Lung (tissue), 12 donors: ENCODE results near the gene KCNQ1OT1. TPM values are rescaled to one million over a fixed set of nuclear protein-coding genes. Genes with fewer than 3 reads are reported as not detected.
"Not testable (repeated sequence)": the region's sequence is repeated elsewhere in the genome, so short reads cannot be mapped to it uniquely, and the experiment has no call there.

Source experiments
- ATAC-seq: fragments of 200-7000 bp; cut with Tn5 transposase; one replicate; pipeline ENCODE4 v1.9.1; 2020; ENCODE audit warnings: moderate number of reproducible peaks; ENCODE audit not compliant: insufficient read depth, low FRiP score
- DNase-seq, 3 donors: peaks; one replicate each; pipeline ENCODE4 v3.0.0-alpha.2; 2013 to 2017
- H3K27ac ChIP-seq, 2 donors: one replicate each; pipeline ENCODE4 v1.5.1; 2013; ENCODE audit warnings: mild to moderate bottlenecking in 2 of 2, moderate library complexity in 2 of 2, control low read depth in 1 of 2, inconsistent platforms in 1 of 2, low read depth in 1 of 2, low read length in 1 of 2
- H3K27me3 ChIP-seq, 3 donors: one replicate each; pipeline ENCODE4 v1.5.1; 2013; ENCODE audit warnings: low read length in 2 of 3; ENCODE audit not compliant: control insufficient read depth in 3 of 3, insufficient read depth in 3 of 3
- H3K36me3 ChIP-seq, 4 donors: one replicate each; pipeline ENCODE4 v1.5.1; 2013; ENCODE audit warnings: low read length in 4 of 4, mild to moderate bottlenecking in 1 of 4, moderate library complexity in 1 of 4; ENCODE audit not compliant: control insufficient read depth in 4 of 4, insufficient read depth in 4 of 4
- H3K4me1 ChIP-seq, 5 donors: one replicate each; pipeline ENCODE4 v1.5.1; 2013; ENCODE audit warnings: low read length in 5 of 5, mild to moderate bottlenecking in 2 of 5, moderate library complexity in 1 of 5; ENCODE audit not compliant: control insufficient read depth in 5 of 5, insufficient read depth in 5 of 5
- H3K4me3 ChIP-seq: one replicate; pipeline ENCODE4 v1.5.1; 2013; ENCODE audit warnings: mild to moderate bottlenecking, control low read depth, moderate library complexity
- H3K9ac ChIP-seq, 2 donors: one replicate each; pipeline ENCODE4 v1.5.1; 2013; ENCODE audit warnings: low read length in 2 of 2, control low read depth in 1 of 2; ENCODE audit not compliant: insufficient read depth in 1 of 2
- H3K9me3 ChIP-seq, 4 donors: one replicate each; pipeline ENCODE4 v1.5.1; 2013; ENCODE audit warnings: low read length in 3 of 4, mild to moderate bottlenecking in 1 of 4, moderate library complexity in 1 of 4; ENCODE audit not compliant: control insufficient read depth in 4 of 4, insufficient read depth in 3 of 4
- WGBS, 2 donors: extraction: QIAGEN DNeasy Blood & Tissue Kit; methylation state at CpG; one replicate each; pipeline ENCODE4 v1.1.7; 2013; 5-methylcytosine and 5-hydroxymethylcytosine counted together
- polyA plus RNA-seq, 2 donors: library from polyadenylated mRNA; stranded (reverse); fragments of 200-250 nt; gene quantifications; one replicate each; pipeline ENCODE4 v1.2.1, GENCODE V29; 2013
- total RNA-seq, 2 donors: library from RNA; depleted of rRNA in 1 of 2; stranded (reverse); fragments of >200 nt in 1 of 2; gene quantifications; one replicate each; pipeline ENCODE4 v1.2.1, GENCODE V29; 2014 to 2021
- TF ChIP-seq, protein P1 (sequence below): IDR thresholded peaks from 2 replicates; pipeline ENCODE4 v1.5.1; 2012; ENCODE audit warnings: mild to moderate bottlenecking; ENCODE audit errors: control extremely low read depth, extremely low read depth
- donor health status: control.
- donor health status: control.
- donor health status: Bipolar disorder and iron deficiency.
- donor health status: healthy.
- donor health status: DM: yes; HTN: yes; CAD: no.

Gene KCNQ1OT1
- total and polyA plus RNA-seq, 4 donors = 0.02 to 14.5 (median 1.7) TPM

DNA sequence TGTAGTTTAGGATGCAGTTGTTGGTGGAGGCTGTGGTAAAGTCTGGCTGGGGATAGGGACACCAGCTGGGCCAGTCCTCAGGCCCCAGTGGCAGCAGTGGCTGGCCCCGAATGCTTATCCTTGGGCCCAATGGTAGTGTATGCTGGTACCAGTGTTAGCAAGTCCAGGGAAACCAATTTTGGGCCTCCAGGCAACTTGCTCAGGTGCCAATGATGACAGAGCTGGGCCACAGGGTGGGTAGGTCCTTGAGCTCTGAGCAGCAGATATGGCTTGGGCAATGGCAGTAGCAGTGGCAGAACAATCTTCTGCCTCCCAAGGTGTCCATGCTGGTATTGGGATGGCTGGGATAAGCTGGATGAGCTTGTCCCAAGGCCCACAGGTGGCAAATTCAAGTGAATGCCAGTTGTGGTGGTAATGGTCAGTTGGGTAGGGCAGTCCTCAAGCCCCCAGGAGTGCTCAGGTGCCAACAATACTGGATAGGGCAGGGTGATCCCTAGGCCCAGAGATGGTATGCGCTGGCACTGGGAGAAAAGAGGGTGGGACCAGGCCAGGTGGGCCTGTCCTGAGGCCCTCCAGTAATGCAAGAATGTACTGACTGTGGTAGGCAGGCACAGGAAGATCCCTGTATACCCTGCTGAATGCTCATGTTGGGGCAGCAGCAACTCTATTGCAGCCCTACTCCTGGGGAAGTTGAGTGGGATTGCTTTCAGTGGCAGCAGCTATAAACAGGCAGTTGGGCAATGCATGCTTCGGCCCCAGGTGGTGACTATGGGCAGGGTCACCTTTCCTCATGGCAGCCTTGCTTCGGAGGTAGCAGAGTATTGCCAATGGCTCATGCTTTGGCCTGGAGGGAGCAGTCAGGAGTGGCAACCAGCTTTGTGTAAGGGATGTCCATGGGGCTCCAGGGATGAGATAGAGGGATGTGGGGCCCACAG, 54.7 kb downstream of the KCNQ1OT1 start:
- WGBS, 2 donors = 96 to 97% methylated on average over 4 of the region's 4 CpGs
- Histone ChIP-seq H3K9ac (no peak overlapping the region), H3K27me3 (no peaks in the 10 kb centered on the region), H3K36me3 (no peaks in the 10 kb centered on the region), H3K4me1 (no peaks in the 10 kb centered on the region), H3K9me3 (peaks cover 7 to 46% (median 19%) of the 10 kb centered on the region in 4 donors), H3K27ac (no peak overlapping the region), H3K4me3 (no peak overlapping the region)
- DNase-seq (no peak), ATAC-seq (no peak)
- TF ChIP-seq, protein P1, sequence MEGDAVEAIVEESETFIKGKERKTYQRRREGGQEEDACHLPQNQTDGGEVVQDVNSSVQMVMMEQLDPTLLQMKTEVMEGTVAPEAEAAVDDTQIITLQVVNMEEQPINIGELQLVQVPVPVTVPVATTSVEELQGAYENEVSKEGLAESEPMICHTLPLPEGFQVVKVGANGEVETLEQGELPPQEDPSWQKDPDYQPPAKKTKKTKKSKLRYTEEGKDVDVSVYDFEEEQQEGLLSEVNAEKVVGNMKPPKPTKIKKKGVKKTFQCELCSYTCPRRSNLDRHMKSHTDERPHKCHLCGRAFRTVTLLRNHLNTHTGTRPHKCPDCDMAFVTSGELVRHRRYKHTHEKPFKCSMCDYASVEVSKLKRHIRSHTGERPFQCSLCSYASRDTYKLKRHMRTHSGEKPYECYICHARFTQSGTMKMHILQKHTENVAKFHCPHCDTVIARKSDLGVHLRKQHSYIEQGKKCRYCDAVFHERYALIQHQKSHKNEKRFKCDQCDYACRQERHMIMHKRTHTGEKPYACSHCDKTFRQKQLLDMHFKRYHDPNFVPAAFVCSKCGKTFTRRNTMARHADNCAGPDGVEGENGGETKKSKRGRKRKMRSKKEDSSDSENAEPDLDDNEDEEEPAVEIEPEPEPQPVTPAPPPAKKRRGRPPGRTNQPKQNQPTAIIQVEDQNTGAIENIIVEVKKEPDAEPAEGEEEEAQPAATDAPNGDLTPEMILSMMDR = no peak

DNA sequence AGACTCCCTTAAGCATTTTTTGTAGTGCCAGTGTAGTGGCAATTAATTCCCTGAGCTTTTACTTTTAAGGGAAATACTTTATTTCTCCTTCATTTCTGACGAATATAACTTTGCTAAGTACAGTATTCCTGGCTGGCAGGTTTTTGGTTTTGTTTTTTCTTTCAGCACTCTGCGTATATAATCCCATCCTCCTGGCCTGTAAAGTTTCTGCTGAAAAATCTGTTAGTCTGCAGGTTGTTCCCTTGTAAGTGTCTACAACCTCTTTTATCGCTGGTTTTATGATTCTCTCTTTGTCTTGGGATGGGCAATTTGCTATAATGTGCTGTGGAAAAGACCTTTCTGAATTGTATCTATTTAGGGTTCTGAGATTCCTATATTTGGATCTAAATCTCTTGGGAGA, 56.0 kb downstream of the KCNQ1OT1 start:
- no peak overlapping the region for H3K4me3 ChIP-seq
- 87 to 92% methylated on average over 3 of the region's 3 CpGs for WGBS, 2 donors
- DNase-seq (no peak), ATAC-seq (no peak)
- H3K4me1 ChIP-seq = no peaks in the 10 kb centered on the region
- TF ChIP-seq, protein P1 = no peak
- H3K9me3 ChIP-seq = peaks cover 7 to 44% (median 18%) of the 10 kb centered on the region in 4 donors
- no peaks in the 10 kb centered on the region for H3K27me3 ChIP-seq
- H3K36me3 ChIP-seq = no peaks in the 10 kb centered on the region
- no peak overlapping the region for H3K9ac ChIP-seq
- no peak overlapping the region for H3K27ac ChIP-seq

DNA sequence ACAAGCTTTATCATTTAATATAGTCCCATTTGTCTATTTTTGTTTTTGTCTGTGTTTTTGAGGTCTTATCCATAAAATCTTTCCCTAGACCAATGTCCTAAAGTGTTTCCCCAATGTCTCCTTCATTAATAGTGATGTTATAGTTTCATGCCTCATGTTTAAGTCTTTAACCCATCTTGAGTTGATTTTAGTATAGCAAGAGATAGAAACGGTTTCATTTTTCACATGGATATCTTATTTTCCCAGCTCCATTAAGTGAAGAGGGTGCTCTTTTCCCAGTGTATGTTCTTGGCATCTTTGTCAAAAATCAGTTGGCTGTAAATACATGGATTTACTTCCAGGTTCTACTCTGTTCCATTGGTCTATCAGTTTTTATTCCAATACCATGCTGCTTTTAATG, 58.2 kb downstream of the KCNQ1OT1 start:
- Histone ChIP-seq H3K9me3 (peaks cover 7 to 44% (median 17%) of the 10 kb centered on the region in 4 donors), H3K4me3 (no peak overlapping the region), H3K36me3 (no peaks in the 10 kb centered on the region), H3K4me1 (no peaks in the 10 kb centered on the region), H3K9ac (no peak overlapping the region), H3K27ac (no peak overlapping the region), H3K27me3 (no peaks in the 10 kb centered on the region)
- ATAC-seq (no peak), DNase-seq (no peak)
- TF ChIP-seq, protein P1 = no peak
- WGBS, 2 donors = 92 to 97% methylated on average over 1 of the region's 1 CpG

DNA sequence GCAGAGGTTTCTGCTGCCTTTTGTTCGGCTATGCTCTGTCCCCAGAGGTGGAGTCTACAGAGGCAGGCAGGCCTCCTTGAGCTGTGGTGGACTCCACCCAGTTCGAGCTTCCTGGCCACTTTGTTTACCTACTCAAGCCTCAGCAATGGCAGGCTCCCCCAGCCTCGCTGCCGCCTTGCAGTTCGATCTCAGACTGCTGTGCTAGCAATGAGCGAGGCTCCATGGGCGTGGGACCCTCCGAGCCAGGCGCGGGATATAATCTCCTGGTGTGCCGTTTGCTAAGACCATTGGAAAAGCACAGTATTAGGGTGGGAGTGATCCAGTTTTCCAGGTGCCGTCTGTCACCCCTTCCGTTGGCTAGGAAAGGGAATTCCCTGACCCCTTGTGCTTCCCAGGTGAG, 60.0 kb downstream of the KCNQ1OT1 start:
- ATAC-seq, H3K4me1 ChIP-seq, H3K27ac ChIP-seq, DNase-seq, H3K9ac ChIP-seq, H3K36me3 ChIP-seq, H3K27me3 ChIP-seq, H3K4me3 ChIP-seq: not testable (repeated sequence)
- peaks cover 4 to 27% (median 10%) of the 10 kb centered on the region in 4 donors for H3K9me3 ChIP-seq
- 90 to 95% methylated on average over 13 of the region's 13 CpGs for WGBS, 2 donors
